Measurements from ENCODE around the gene OLA1.

DNA sequence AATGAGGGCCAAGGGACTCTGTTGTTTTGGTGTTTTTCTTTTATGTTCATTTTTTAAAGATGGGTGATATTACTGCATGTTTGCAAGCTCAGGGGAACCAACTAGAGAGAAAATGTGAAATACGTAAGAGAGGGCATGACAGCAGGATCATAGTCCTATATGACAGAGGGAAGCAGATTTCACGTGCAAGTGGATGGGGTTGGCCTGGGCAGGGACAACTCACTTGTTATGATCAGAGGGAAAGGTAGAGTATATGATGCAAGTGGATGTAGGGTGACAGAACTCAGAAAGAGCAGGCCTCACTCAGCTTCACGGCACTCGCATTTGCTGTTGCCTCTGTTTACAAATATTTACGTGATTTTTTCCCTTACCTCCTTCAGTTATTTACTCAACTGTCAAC is 67.0 kb downstream of the OLA1 start:
- TF ChIP-seq, protein P1, sequence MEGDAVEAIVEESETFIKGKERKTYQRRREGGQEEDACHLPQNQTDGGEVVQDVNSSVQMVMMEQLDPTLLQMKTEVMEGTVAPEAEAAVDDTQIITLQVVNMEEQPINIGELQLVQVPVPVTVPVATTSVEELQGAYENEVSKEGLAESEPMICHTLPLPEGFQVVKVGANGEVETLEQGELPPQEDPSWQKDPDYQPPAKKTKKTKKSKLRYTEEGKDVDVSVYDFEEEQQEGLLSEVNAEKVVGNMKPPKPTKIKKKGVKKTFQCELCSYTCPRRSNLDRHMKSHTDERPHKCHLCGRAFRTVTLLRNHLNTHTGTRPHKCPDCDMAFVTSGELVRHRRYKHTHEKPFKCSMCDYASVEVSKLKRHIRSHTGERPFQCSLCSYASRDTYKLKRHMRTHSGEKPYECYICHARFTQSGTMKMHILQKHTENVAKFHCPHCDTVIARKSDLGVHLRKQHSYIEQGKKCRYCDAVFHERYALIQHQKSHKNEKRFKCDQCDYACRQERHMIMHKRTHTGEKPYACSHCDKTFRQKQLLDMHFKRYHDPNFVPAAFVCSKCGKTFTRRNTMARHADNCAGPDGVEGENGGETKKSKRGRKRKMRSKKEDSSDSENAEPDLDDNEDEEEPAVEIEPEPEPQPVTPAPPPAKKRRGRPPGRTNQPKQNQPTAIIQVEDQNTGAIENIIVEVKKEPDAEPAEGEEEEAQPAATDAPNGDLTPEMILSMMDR (IDR thresholded peaks at IDR 0.05) = no peak
- no peak for TF ChIP-seq POLR2A (IDR thresholded peaks at IDR 0.05)

Measured in esophagus squamous epithelium (tissue), 4 donors.